HG02970 (cell line): Measurements from ENCODE around the gene FFAR3.
"Not testable (repeated sequence)": the region's sequence is repeated elsewhere in the genome, so short reads cannot be mapped to it uniquely, and the experiment has no call there.

ENCODE experiments used
- ATAC-seq: cut with Tn5 transposase; IDR thresholded peaks from one replicate; pipeline ENCODE4 v1.9.1; 2021; ENCODE audit warnings: mild to moderate bottlenecking, moderate library complexity, moderate number of reproducible peaks; ENCODE audit not compliant: unreplicated experiment, low FRiP score

Gene FFAR3

GRCh38 chr19:35398570-35398969, 40.3 kb downstream of the FFAR3 start:
- no peak for ATAC-seq

GRCh38 chr19:35399231-35399630, 41.0 kb downstream of the FFAR3 start:
- ATAC-seq: no peak

- no peak for ATAC-seq
Observed at GRCh38 chr19:35399948-35400772, 41.9 kb downstream of the FFAR3 start.

- ATAC-seq: no peak
Observed at GRCh38 chr19:35400773-35401100, 42.5 kb downstream of the FFAR3 start.

GRCh38 chr19:35401416-35401815, 43.2 kb downstream of the FFAR3 start:
- ATAC-seq: not testable (repeated sequence)

GRCh38 chr19:35403116-35403760, 45.0 kb downstream of the FFAR3 start:
- no peak for ATAC-seq

GRCh38 chr19:35404879-35405622, 46.8 kb downstream of the FFAR3 start:
- ATAC-seq: no peak

- no peak for ATAC-seq
Observed at GRCh38 chr19:35407619-35408018, 49.4 kb downstream of the FFAR3 start.

GRCh38 chr19:35408284-35409171, 50.3 kb downstream of the FFAR3 start:
- no peak for ATAC-seq

- no peak for ATAC-seq
Observed at GRCh38 chr19:35409191-35409590, 50.9 kb downstream of the FFAR3 start.
